B cell (primary cell): ENCODE results near the gene SPDYC.

ENCODE experiments used
- EZH2 ChIP-seq: IDR thresholded peaks from 2 replicates; pipeline ENCODE4 v1.6.1; 2012; ENCODE audit warnings: borderline replicate concordance, low read depth, mild to moderate bottlenecking, moderate library complexity, low read length; ENCODE audit not compliant: insufficient read depth, poor library complexity, severe bottlenecking
- TF ChIP-seq, protein P1 (sequence below): fragments of 200-600 bp; IDR thresholded peaks from one replicate; pipeline ENCODE4 v1.8.0; 2022; ENCODE audit warnings: antibody characterized with exemption, mild to moderate bottlenecking

DNA sequence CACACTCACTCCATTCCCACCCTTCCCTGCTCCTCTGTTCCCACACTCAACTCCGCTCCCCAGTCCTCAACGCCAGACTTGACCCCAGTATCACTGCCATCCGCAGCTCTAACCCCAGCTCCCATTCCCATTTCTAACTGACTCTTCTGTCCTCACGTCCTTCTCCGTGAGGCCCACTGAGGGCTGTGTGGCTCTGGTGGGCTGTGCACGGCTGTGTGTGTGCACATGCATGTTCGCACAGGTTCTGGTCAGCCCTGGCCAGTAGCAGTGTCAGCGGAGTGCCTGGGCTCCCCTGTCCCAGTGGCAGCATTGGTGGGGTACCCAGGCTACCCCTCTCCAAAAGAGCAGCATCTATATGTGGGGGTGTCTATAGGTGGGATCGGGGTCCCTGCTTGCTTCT lies 16.7 kb downstream of the SPDYC start:
- TF ChIP-seq, protein P1, sequence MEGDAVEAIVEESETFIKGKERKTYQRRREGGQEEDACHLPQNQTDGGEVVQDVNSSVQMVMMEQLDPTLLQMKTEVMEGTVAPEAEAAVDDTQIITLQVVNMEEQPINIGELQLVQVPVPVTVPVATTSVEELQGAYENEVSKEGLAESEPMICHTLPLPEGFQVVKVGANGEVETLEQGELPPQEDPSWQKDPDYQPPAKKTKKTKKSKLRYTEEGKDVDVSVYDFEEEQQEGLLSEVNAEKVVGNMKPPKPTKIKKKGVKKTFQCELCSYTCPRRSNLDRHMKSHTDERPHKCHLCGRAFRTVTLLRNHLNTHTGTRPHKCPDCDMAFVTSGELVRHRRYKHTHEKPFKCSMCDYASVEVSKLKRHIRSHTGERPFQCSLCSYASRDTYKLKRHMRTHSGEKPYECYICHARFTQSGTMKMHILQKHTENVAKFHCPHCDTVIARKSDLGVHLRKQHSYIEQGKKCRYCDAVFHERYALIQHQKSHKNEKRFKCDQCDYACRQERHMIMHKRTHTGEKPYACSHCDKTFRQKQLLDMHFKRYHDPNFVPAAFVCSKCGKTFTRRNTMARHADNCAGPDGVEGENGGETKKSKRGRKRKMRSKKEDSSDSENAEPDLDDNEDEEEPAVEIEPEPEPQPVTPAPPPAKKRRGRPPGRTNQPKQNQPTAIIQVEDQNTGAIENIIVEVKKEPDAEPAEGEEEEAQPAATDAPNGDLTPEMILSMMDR: no peak
- no peak for TF ChIP-seq EZH2
